Effector memory CD8-positive, alpha-beta T cell (primary cell): Measurements from ENCODE around the gene BCAS3.

Source experiments
- ATAC-seq: fragments of 150-1000 bp; cut with Tn5 transposase; replicated peaks from 2 replicates; pipeline ENCODE4 v1.10.0; 2021; ENCODE audit warnings: mild to moderate bottlenecking, moderate library complexity
- DNase-seq, 3 experiments: peaks; one replicate each; pipeline ENCODE4 v3.0.0; 2021
- H3K27ac Mint-ChIP-seq, 2 donors: one replicate each; pipeline ENCODE4 v1.8.0; 2022; ENCODE audit warnings: mild to moderate bottlenecking in 2 of 2, mixed read lengths in 2 of 2, moderate library complexity in 2 of 2
- H3K27me3 Mint-ChIP-seq, 2 donors: one replicate each; pipeline ENCODE4 v1.8.0; 2022; ENCODE audit warnings: mixed read lengths in 2 of 2
- H3K36me3 Mint-ChIP-seq: one replicate; pipeline ENCODE4 v1.8.0; 2022; ENCODE audit warnings: mild to moderate bottlenecking, moderate library complexity, mixed read lengths; ENCODE audit not compliant: insufficient read depth
- H3K4me1 Mint-ChIP-seq, 2 donors: one replicate each; pipeline ENCODE4 v1.8.0; 2022; ENCODE audit warnings: low read depth in 2 of 2, mixed read lengths in 2 of 2
- H3K4me3 Mint-ChIP-seq, 2 donors: one replicate each; pipeline ENCODE4 v1.8.0; 2022; ENCODE audit warnings: mild to moderate bottlenecking in 2 of 2, mixed read lengths in 2 of 2, moderate library complexity in 2 of 2
- H3K9me3 Mint-ChIP-seq, 2 donors: one replicate each; pipeline ENCODE4 v1.8.0; 2022; ENCODE audit warnings: mixed read lengths in 2 of 2

The BCAS3 gene

GRCh38 chr17:60893475-60893874, 215.8 kb downstream of the BCAS3 start:
- Mint-ChIP-seq H3K27ac (no peak overlapping the region), H3K4me3 (no peak overlapping the region), H3K9me3 (peaks cover 2 to 8% of the 10 kb centered on the region in 2 donors), H3K27me3 (no peaks in the 10 kb centered on the region), H3K4me1 (peaks cover 0 to 2% of the 10 kb centered on the region in 2 donors), H3K36me3 (peaks cover 4% of the 10 kb centered on the region)
- no peak for ATAC-seq
- no peak for DNase-seq

- peaks cover 2 to 8% of the 10 kb centered on the region in 2 donors for H3K9me3 Mint-ChIP-seq
- peaks cover 1 to 4% of the 10 kb centered on the region in 2 donors for H3K4me1 Mint-ChIP-seq
- H3K27ac Mint-ChIP-seq = no peak overlapping the region
- DNase-seq (no peak), ATAC-seq (no peak)
- H3K27me3 Mint-ChIP-seq = no peaks in the 10 kb centered on the region
- peaks cover 4% of the 10 kb centered on the region for H3K36me3 Mint-ChIP-seq
- H3K4me3 Mint-ChIP-seq = no peak overlapping the region
Measured at GRCh38 chr17:60896996-60897395, 219.3 kb downstream of the BCAS3 start.

GRCh38 chr17:60899115-60899514, 221.5 kb downstream of the BCAS3 start:
- H3K36me3 Mint-ChIP-seq = peaks cover 4% of the 10 kb centered on the region
- DNase-seq = no peak
- peaks cover 2 to 8% of the 10 kb centered on the region in 2 donors for H3K9me3 Mint-ChIP-seq
- H3K27ac Mint-ChIP-seq = no peak overlapping the region
- H3K4me3 Mint-ChIP-seq = no peak overlapping the region
- no peak for ATAC-seq
- peaks cover 1 to 4% of the 10 kb centered on the region in 2 donors for H3K4me1 Mint-ChIP-seq
- H3K27me3 Mint-ChIP-seq = no peaks in the 10 kb centered on the region

- ATAC-seq (no peak), DNase-seq (no peak)
- H3K36me3 Mint-ChIP-seq = peaks cover 4% of the 10 kb centered on the region
- H3K9me3 Mint-ChIP-seq = peaks cover 2 to 8% of the 10 kb centered on the region in 2 donors
- no peak overlapping the region for H3K27ac Mint-ChIP-seq
- H3K27me3 Mint-ChIP-seq = no peaks in the 10 kb centered on the region
- no peak overlapping the region for H3K4me3 Mint-ChIP-seq
- peaks cover 1 to 4% of the 10 kb centered on the region in 2 donors for H3K4me1 Mint-ChIP-seq
Measured at GRCh38 chr17:60900688-60901087, 223.0 kb downstream of the BCAS3 start.

GRCh38 chr17:60901242-60901641, 223.6 kb downstream of the BCAS3 start:
- H3K36me3 Mint-ChIP-seq = peaks cover 4% of the 10 kb centered on the region
- peaks cover 1 to 4% of the 10 kb centered on the region in 2 donors for H3K4me1 Mint-ChIP-seq
- ATAC-seq = no peak
- no peak for DNase-seq
- no peak overlapping the region for H3K27ac Mint-ChIP-seq
- H3K4me3 Mint-ChIP-seq = no peak overlapping the region
- no peaks in the 10 kb centered on the region for H3K27me3 Mint-ChIP-seq
- H3K9me3 Mint-ChIP-seq = peaks cover 2 to 8% of the 10 kb centered on the region in 2 donors

- no peak for ATAC-seq
- Mint-ChIP-seq H3K4me3 (no peak overlapping the region), H3K27me3 (no peaks in the 10 kb centered on the region), H3K4me1 (peaks cover 1 to 4% of the 10 kb centered on the region in 2 donors), H3K9me3 (peaks cover 1 to 4% of the 10 kb centered on the region in 2 donors), H3K27ac (no peak overlapping the region), H3K36me3 (peaks cover 4% of the 10 kb centered on the region)
- no peak for DNase-seq
Measured at GRCh38 chr17:60901806-60902205, 224.2 kb downstream of the BCAS3 start.

- Mint-ChIP-seq H3K27me3 (no peaks in the 10 kb centered on the region), H3K27ac (no peak overlapping the region), H3K36me3 (peaks cover 4% of the 10 kb centered on the region), H3K4me3 (no peak overlapping the region), H3K4me1 (peaks cover 1 to 4% of the 10 kb centered on the region in 2 donors), H3K9me3 (no peaks in the 10 kb centered on the region)
- DNase-seq (no peak), ATAC-seq (no peak)
Measured at GRCh38 chr17:60902399-60902798, 224.7 kb downstream of the BCAS3 start.

GRCh38 chr17:60904582-60904981, 226.9 kb downstream of the BCAS3 start:
- no peaks in the 10 kb centered on the region for H3K27me3 Mint-ChIP-seq
- ATAC-seq (no peak), DNase-seq (no peak)
- no peak overlapping the region for H3K4me3 Mint-ChIP-seq
- no peak overlapping the region for H3K27ac Mint-ChIP-seq
- H3K36me3 Mint-ChIP-seq = peaks cover 4% of the 10 kb centered on the region
- no peaks in the 10 kb centered on the region for H3K9me3 Mint-ChIP-seq
- H3K4me1 Mint-ChIP-seq = no peaks in the 10 kb centered on the region

GRCh38 chr17:60905709-60906108, 228.1 kb downstream of the BCAS3 start:
- no peak for ATAC-seq
- DNase-seq = no peak
- Mint-ChIP-seq H3K27me3 (no peaks in the 10 kb centered on the region), H3K36me3 (peaks cover 4% of the 10 kb centered on the region), H3K4me1 (no peaks in the 10 kb centered on the region), H3K9me3 (no peaks in the 10 kb centered on the region), H3K4me3 (no peak overlapping the region), H3K27ac (no peak overlapping the region)

- no peaks in the 10 kb centered on the region for H3K9me3 Mint-ChIP-seq
- no peak overlapping the region for H3K27ac Mint-ChIP-seq
- H3K4me1 Mint-ChIP-seq = no peaks in the 10 kb centered on the region
- peaks cover 3% of the 10 kb centered on the region for H3K36me3 Mint-ChIP-seq
- H3K27me3 Mint-ChIP-seq = no peaks in the 10 kb centered on the region
- DNase-seq (no peak), ATAC-seq (no peak)
- H3K4me3 Mint-ChIP-seq = no peak overlapping the region
Measured at GRCh38 chr17:60908324-60908723, 230.7 kb downstream of the BCAS3 start.

GRCh38 chr17:60909405-60909804, 231.8 kb downstream of the BCAS3 start:
- Mint-ChIP-seq H3K27ac (no peak overlapping the region), H3K9me3 (no peaks in the 10 kb centered on the region), H3K4me1 (no peaks in the 10 kb centered on the region)

GRCh38 chr17:60910415-60910814, 232.8 kb downstream of the BCAS3 start:
- Mint-ChIP-seq H3K27me3 (no peaks in the 10 kb centered on the region), H3K4me1 (no peaks in the 10 kb centered on the region), H3K27ac (no peak overlapping the region), H3K9me3 (no peaks in the 10 kb centered on the region), H3K36me3 (peaks cover 3% of the 10 kb centered on the region), H3K4me3 (no peak overlapping the region)
- ATAC-seq = no peak
- DNase-seq = no peak

More at GRCh38 chr17:60909405-60909804, 231.8 kb downstream of the BCAS3 start:
- Mint-ChIP-seq H3K27me3 (no peaks in the 10 kb centered on the region), H3K4me3 (no peak overlapping the region), H3K36me3 (peaks cover 3% of the 10 kb centered on the region)
- no peak for ATAC-seq
- no peak for DNase-seq

GRCh38 chr17:60914078-60914477, 236.4 kb downstream of the BCAS3 start:
- Mint-ChIP-seq H3K4me3 (no peak overlapping the region), H3K4me1 (no peaks in the 10 kb centered on the region), H3K27me3 (no peaks in the 10 kb centered on the region), H3K36me3 (peaks cover 3% of the 10 kb centered on the region), H3K9me3 (no peaks in the 10 kb centered on the region), H3K27ac (no peak overlapping the region)
- DNase-seq (no peak), ATAC-seq (no peak)

- ATAC-seq (no peak), DNase-seq (no peak)
- Mint-ChIP-seq H3K27me3 (no peaks in the 10 kb centered on the region), H3K4me3 (no peak overlapping the region), H3K36me3 (peaks cover 8% of the 10 kb centered on the region), H3K27ac (no peak overlapping the region), H3K9me3 (no peaks in the 10 kb centered on the region), H3K4me1 (no peaks in the 10 kb centered on the region)
Measured at GRCh38 chr17:60916043-60916442, 238.4 kb downstream of the BCAS3 start.

GRCh38 chr17:60920107-60920506, 242.5 kb downstream of the BCAS3 start:
- ATAC-seq (no peak), DNase-seq (no peak)
- H3K9me3 Mint-ChIP-seq = no peaks in the 10 kb centered on the region
- no peaks in the 10 kb centered on the region for H3K27me3 Mint-ChIP-seq
- no peak overlapping the region for H3K27ac Mint-ChIP-seq
- H3K36me3 Mint-ChIP-seq = peaks cover 5% of the 10 kb centered on the region
- H3K4me1 Mint-ChIP-seq = no peaks in the 10 kb centered on the region
- H3K4me3 Mint-ChIP-seq = no peak overlapping the region
